NCI-H2081 (cell line): ENCODE measurements around the gene CHAC1.
A peak's percentile ranks its signal among the peaks of the same experiment; 100 is the strongest.

Source experiments
- DNase-seq, 2 experiments: peaks; one replicate each; lab custom pipeline; 2025; lab: John Stamatoyannopoulos, UW

Gene CHAC1, protein sequence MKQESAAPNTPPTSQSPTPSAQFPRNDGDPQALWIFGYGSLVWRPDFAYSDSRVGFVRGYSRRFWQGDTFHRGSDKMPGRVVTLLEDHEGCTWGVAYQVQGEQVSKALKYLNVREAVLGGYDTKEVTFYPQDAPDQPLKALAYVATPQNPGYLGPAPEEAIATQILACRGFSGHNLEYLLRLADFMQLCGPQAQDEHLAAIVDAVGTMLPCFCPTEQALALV

DNA sequence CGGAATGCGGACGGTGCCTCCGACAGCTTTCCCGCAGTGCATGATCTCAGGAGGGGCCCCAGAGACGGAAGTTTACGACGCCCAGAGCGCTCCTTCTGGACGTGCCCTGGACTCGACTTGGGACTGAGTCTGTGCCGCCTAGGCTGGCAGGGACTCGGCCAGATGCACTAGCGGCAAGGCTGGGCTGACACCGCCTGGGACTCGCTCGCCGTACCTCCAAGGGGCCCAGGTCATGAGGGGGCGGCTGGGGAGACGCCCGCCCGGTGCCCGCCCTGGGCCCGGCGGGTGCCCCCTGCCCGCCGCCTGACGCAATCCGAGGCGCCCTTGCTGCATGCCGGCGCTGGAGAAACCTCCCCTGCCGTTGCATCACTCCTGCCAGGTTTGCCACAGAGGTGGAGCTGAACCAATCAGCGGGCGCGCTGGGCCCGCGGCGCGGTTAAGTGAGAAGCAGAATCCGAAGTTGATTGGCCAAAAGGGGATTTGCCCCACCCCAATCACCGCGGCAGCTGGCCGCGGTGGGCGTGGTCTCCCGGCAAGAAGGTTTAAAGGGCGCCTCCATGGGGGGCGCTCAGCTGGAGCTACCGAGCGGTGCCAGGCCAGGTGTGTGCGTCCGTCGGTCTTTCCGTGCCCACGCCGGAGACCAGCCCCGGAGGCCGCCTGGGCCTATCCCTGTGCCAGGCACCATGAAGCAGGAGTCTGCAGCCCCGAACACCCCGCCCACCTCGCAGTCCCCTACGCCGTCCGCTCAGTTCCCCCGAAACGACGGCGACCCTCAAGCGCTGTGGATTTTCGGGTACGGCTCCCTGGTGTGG, at the start of gene CHAC1:
Gene CHAC1 (plus strand): TSS at position 571 of the 812 bp plus-strand sequence. CDS start 113 bp downstream, at position 684.
- peak; percentile 95 to 97 for DNase-seq

GRCh38 chr15:40904552-40905201, 48.6 kb upstream of the CHAC1 start:
- no peak for DNase-seq

DNA sequence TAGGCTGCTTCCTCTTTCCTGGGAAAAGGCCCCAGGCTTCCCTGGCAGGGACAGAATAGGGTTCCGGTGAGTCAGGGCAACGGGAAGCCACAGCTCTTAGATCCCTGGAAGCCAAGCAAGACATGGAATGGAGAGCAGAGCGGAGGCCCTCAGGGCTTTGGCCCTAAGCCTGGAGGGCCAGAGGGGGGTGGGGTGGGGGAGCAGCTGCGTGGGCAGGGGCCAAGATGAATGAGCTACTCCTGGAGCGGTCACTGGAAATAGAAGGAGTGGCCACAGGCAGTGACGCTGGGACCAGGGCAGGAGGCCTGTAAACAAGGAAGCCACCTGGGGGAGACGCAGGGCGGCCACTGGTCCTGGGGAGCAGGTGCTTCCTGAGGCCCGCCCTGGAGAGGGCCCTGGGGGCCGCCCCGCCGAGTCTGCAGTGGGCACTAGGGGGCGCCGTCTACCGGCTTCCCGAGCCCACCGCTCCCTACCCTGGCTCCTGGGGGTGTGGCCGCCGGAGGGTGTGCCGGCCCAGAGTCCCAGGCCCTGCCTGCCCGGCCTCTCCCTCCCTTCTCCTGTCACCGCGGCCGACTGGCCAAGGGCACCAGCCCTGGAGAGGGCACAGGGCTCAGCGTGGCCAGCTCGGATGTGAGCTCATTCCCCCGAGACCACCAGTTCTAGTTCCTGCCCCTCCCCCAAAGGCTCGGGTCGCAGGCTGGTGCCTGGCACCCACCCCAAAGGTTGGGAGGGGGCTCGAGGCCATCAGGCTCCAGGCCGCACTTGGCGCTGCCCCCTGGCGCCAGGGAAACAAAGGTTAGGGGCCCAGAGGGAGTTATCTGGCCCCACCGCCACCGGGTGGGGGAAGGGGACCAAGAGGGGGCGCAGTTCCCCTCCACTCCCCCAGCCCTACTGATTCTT, 46.9 kb upstream of the CHAC1 start:
- peak; percentile 85 to 91 for DNase-seq

GRCh38 chr15:40906991-40907802, 46.1 kb upstream of the CHAC1 start:
- DNase-seq: peak; percentile 54 to 73

GRCh38 chr15:40908095-40908494, 45.2 kb upstream of the CHAC1 start:
- no peak for DNase-seq

- no peak for DNase-seq
These were observed 43.3 kb upstream of the CHAC1 start for GRCh38 chr15:40909662-40910630.

DNA sequence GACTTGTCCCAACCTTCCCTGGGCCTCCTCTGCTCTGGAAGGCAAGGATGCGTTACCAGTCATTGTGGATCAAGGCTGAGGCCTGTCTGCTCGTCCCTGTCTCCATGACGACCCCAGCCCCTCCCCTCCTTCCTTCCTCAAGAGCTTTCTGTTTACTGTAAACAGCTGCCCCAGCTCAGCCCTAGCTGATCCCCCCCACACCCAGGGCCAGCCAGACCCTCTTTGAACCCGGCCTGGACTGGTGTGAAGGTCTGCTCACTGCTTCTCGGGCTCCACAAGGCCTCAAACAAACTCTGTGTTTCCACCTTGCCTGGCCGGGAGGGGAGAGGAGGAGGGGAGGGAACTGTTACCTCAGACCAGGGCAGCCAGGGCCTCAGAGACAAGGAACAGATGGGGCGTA, 42.1 kb upstream of the CHAC1 start:
- no peak for DNase-seq

GRCh38 chr15:40911693-40912092, 41.6 kb upstream of the CHAC1 start:
- no peak for DNase-seq

DNA sequence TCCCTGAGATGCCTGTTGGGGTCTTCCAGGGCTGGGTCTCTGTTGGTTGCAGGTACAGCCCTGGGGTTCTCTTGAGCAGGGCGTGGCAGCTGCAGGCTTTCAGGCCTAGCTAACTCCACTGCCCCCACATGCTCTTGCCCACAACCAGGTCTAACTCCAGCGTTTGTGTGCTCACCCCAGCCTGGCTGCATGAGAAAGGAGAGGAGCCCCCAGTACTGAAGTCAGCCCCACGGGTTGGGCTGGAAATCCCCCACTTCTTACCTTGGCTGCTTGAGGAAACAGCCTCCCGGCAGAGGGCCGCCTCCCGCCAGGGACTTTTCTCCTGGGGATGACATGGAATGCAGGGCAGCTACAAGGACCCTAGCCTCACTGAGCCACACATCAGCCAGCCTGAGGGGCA, 40.8 kb upstream of the CHAC1 start:
- no peak for DNase-seq

DNA sequence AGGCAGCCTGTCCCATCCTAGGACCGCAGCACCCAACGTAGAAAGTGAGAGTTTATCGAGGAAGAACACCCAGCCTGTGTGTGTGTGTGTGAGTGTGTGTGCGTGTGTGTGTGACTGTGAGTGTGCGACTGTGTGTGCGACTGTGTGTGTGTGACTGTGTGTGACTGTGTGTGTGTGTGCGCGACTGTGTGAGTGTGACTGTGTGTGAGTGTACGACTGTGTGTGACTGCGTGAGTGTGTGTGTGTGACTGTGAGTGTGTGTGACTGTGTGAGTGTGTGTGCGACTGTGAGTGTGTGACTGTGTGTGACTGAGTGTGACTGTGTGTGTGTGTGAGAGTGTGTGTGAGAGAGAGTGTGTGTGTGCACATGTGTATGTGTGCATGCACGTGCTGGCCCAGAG, 39.3 kb upstream of the CHAC1 start:
- no peak for DNase-seq

- DNase-seq: no peak
These were observed 38.8 kb upstream of the CHAC1 start for GRCh38 chr15:40914486-40914885.

GRCh38 chr15:40915116-40915661, 38.1 kb upstream of the CHAC1 start:
- DNase-seq: no peak

DNA sequence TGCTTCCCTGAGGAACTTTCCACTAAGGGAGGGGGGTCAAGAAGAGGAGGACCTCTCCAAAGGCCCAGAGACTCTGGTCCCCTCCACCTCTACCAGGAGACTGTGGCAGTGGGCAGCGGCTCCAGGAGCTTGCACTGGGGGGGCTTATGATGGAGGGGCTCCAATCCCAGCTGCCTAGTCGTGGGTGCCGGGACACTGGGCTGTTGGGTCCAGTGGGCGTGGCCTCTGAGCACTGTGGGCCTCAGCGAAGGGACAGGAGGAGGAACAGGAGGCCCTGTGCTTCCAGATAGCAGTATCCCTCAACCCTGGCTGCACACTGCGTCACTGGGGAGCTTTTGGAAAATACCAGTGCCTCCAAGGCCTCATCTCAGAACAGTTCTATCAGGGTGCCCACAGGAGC, 37.6 kb upstream of the CHAC1 start:
- DNase-seq: no peak

DNA sequence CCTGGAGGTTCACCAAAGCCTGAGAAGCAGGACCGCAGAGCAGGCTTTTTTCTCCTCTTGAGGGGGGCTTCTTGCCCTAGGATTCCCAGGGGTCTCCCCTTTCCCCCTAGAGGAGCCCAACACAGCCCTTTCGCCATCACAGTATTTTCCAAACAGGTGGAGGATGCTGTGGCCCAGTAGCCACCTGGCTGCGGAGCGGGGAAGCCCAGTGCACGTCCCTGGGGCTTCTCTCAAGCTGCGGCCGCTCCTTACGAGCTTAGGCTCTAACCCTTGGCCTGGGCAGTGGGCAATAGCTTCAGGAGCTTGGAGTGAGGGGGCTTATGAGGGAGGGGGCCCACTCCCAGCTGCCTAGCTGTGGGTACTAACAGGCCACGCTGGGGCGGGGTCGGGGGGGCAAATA, 35.7 kb upstream of the CHAC1 start:
- no peak for DNase-seq

DNA sequence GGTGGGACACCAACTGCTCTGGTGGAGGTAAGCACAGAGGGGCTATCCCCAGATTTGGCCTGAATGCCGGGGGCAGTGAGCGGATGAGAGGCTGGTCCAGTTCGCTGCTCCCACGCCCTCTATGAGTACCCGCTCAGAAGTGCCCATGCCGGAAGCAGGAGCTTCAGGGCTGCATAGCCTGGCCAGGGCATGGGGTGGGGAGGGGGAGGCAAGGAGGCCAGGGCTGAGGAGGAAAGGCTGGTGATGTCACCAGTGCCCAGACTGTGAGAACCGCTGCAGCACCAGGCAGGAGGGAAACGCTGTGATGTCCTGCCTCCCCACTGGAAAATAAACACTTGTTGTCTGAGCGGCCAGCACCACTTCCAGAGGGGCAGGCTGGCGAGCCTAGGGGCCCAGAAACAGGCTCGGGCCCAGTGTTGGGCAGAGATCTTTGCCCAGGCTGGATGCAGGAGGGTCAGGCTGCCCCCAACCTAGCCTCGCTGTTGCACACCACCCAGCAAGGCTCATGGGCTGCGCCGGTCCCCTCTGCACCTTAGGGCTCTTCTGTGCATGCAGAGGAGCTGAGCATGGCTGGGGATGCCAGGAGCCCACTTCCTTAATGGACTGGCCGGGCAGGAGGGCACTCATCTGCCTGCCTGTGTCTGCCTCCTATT, 35.0 kb upstream of the CHAC1 start:
- DNase-seq: peak in 1 of 2 experiments; percentile 25

DNA sequence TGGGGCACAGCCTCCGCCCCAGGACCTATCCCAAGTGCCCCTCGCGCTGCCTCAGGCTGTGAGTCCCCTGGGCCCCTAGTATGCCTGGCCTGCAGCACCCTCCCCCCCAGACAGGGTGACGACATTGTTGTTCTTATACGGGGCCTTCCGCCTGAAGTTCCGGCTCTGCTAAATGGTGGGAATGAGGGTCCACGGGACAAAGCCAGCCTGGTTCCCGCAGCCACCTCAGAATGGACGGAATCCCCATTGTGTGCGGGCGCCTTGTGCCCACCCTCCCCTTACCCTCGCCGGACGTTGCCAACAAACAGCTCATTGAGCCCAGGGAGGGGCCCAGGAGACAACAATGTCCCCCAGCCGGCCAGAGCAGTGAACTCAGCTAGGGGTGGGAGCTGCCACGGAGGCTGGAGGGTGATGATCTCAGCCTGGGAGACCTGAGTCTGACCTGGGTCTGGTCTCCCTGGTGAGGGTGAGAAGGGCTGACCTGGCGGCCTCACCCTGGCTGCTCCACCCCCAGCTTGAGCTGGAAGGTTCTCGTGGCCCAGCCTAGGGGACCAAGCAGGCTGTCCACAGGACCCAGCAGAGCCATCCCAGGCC, 34.4 kb upstream of the CHAC1 start:
- no peak for DNase-seq

GRCh38 chr15:40921949-40922607, 31.2 kb upstream of the CHAC1 start:
- no peak for DNase-seq

- no peak for DNase-seq
These were observed 30.7 kb upstream of the CHAC1 start for GRCh38 chr15:40922608-40923005.
